Activated CD4-positive, alpha-beta memory T cell treated with anti-CD3 and anti-CD28 coated beads for 36 hours (primary cell): ENCODE measurements around the gene UCN2. TPM values are rescaled to one million over a fixed set of nuclear protein-coding genes. Genes with fewer than 3 reads are reported as not detected.
A peak's percentile ranks its signal among the peaks of the same experiment; 100 is the strongest.

Experiments
- CTCF ChIA-PET: fragments of 350-600 bp; sonication (Branson Sonifier 250); formaldehyde crosslinking; loops from one replicate; lab custom pipeline; 2021; ENCODE audit warnings: antibody characterized with exemption, inconsistent platforms; lab: Charles Lee
- POLR2A ChIA-PET: fragments of 350-600 bp; sonication (Branson Sonifier 250); formaldehyde crosslinking; loops from one replicate; lab custom pipeline; 2021; ENCODE audit warnings: antibody characterized with exemption; lab: Charles Lee
- DNase-seq: peaks from one replicate; pipeline ENCODE4 v3.0.0-alpha.2; 2020
- H3K27ac Mint-ChIP-seq: one replicate; pipeline ENCODE4 v1.8.0; 2021; ENCODE audit warnings: mixed read lengths
- H3K27me3 Mint-ChIP-seq: one replicate; pipeline ENCODE4 v1.8.0; 2021; ENCODE audit warnings: mixed read lengths
- H3K36me3 Mint-ChIP-seq: one replicate; pipeline ENCODE4 v1.8.0; 2021; ENCODE audit warnings: mixed read lengths
- H3K4me1 Mint-ChIP-seq: one replicate; pipeline ENCODE4 v1.8.0; 2021; ENCODE audit warnings: low read depth, mixed read lengths
- H3K4me3 Mint-ChIP-seq: one replicate; pipeline ENCODE4 v1.8.0; 2021; ENCODE audit warnings: mild to moderate bottlenecking, mixed read lengths
- H3K9me3 Mint-ChIP-seq: one replicate; pipeline ENCODE4 v1.8.0; 2021; ENCODE audit warnings: mixed read lengths
- intact Hi-C: fragments of 100-400 bp; cut with micrococcal nuclease; formaldehyde crosslinking; loops from one replicate; pipeline ENCODE4 v1.15.1; 2023
- total RNA-seq, 2 experiments: library from RNA; stranded (reverse); gene quantifications; one replicate each; pipeline ENCODE4 v1.2.3, GENCODE V29; 2021

The UCN2 gene
- total RNA-seq, result not detected

- H3K4me1 Mint-ChIP-seq, result peaks cover 5% of the 10 kb centered on the region
- no peak for DNase-seq
- no peaks in the 10 kb centered on the region for H3K9me3 Mint-ChIP-seq
- H3K27me3 Mint-ChIP-seq, result no peaks in the 10 kb centered on the region
- H3K36me3 Mint-ChIP-seq, result no peaks in the 10 kb centered on the region
- ChIA-PET POLR2A (no interaction called here), CTCF (interaction anchor here (1.2 kb wide), 1 partner anchor 163 kb away, joined by 4 read pairs; no protein-coding TSS in a partner anchor)
- no peak within 1 kb of the TSS for H3K27ac Mint-ChIP-seq
- intact Hi-C loops, result no loop called here
- H3K4me3 Mint-ChIP-seq, result no peak within 1 kb of the TSS
Observed at GRCh38 chr3:48563382-48563918, at the start of gene UCN2. Gene UCN2, minus strand, starts transcription at chr3:48563781. Its CDS starts 657 bp downstream, at chr3:48563124.

GRCh38 chr3:48612309-48612708 is 48.7 kb upstream of the UCN2 start:
- intact Hi-C loops, result no loop called here
- Mint-ChIP-seq H3K36me3 (peaks cover 24% of the 10 kb centered on the region), H3K27ac (peak overlapping the region; percentile 34), H3K4me1 (peaks cover 37% of the 10 kb centered on the region), H3K4me3 (no peak overlapping the region), H3K9me3 (peaks cover 6% of the 10 kb centered on the region), H3K27me3 (no peaks in the 10 kb centered on the region)
- POLR2A ChIA-PET, result interaction anchor here (1.8 kb wide), 1 partner anchor 23 kb away, joined by 5 read pairs; the partner anchor contains the start of gene SLC26A6
- CTCF ChIA-PET, result interaction anchor here (1.6 to 5.0 kb wide), 2 partner anchors 23 to 54 kb away, joined by 5 to 38 read pairs; partner anchors contain the start of gene SLC26A6
- no peak for DNase-seq

- peak; percentile 95 for DNase-seq
- Mint-ChIP-seq H3K4me1 (peaks cover 27% of the 10 kb centered on the region), H3K27ac (peak within 1 kb of the TSS; percentile 90), H3K27me3 (no peaks in the 10 kb centered on the region), H3K36me3 (peaks cover 28% of the 10 kb centered on the region), H3K4me3 (peak within 1 kb of the TSS; percentile 99), H3K9me3 (no peaks in the 10 kb centered on the region)
- ChIA-PET POLR2A (interaction anchor here (1.0 kb wide), 2 partner anchors 12 to 26 kb away, joined by 3 to 7 read pairs; partner anchors contain the start of gene SLC26A6), CTCF (interaction anchor here (0.6 to 5.0 kb wide), 10 partner anchors 15 to 210 kb away, joined by 3 to 38 read pairs (median 5); partner anchors contain the start of genes CELSR3 and SLC26A6)
- intact Hi-C loops, result loop anchor here (1.0 kb wide), 3 partner anchors 26 to 52 kb away; partner anchors contain the start of gene SLC26A6
Observed at GRCh38 chr3:48609088-48610005, 45.8 kb upstream of the UCN2 start, which contains the start of gene UQCRC1. Gene UQCRC1, minus strand, starts transcription at chr3:48609646. Its CDS starts 26 bp downstream, at chr3:48609620.

GRCh38 chr3:48607519-48607918 is 43.9 kb upstream of the UCN2 start:
- Mint-ChIP-seq H3K4me1 (peaks cover 19% of the 10 kb centered on the region), H3K4me3 (no peak overlapping the region), H3K36me3 (peaks cover 36% of the 10 kb centered on the region), H3K27me3 (no peaks in the 10 kb centered on the region), H3K9me3 (no peaks in the 10 kb centered on the region), H3K27ac (no peak overlapping the region)
- peak; percentile 55 for DNase-seq
- intact Hi-C loops, result no loop called here
- CTCF ChIA-PET, result interaction anchor here (1.8 kb wide), 1 partner anchor 171 kb away, joined by 5 read pairs; no protein-coding TSS in a partner anchor
- POLR2A ChIA-PET, result no interaction called here

GRCh38 chr3:48601622-48601994 is 38.0 kb upstream of the UCN2 start:
- Mint-ChIP-seq H3K4me3 (no peak overlapping the region), H3K9me3 (no peaks in the 10 kb centered on the region), H3K4me1 (no peaks in the 10 kb centered on the region), H3K27me3 (no peaks in the 10 kb centered on the region), H3K27ac (no peak overlapping the region), H3K36me3 (peaks cover 39% of the 10 kb centered on the region)
- intact Hi-C loops, result no loop called here
- no peak for DNase-seq
- CTCF ChIA-PET, result no interaction called here
- POLR2A ChIA-PET, result no interaction called here

GRCh38 chr3:48600711-48601621 is 37.4 kb upstream of the UCN2 start:
- DNase-seq, result no peak
- H3K4me3 Mint-ChIP-seq, result no peak overlapping the region
- no peaks in the 10 kb centered on the region for H3K9me3 Mint-ChIP-seq
- POLR2A ChIA-PET, result no interaction called here
- H3K27ac Mint-ChIP-seq, result no peak overlapping the region
- peaks cover 1% of the 10 kb centered on the region for H3K27me3 Mint-ChIP-seq
- peaks cover 39% of the 10 kb centered on the region for H3K36me3 Mint-ChIP-seq
- H3K4me1 Mint-ChIP-seq, result no peaks in the 10 kb centered on the region
- CTCF ChIA-PET, result no interaction called here
- intact Hi-C loops, result no loop called here

GRCh38 chr3:48599509-48600285 is 36.1 kb upstream of the UCN2 start:
- intact Hi-C loops, result no loop called here
- Mint-ChIP-seq H3K36me3 (peaks cover 33% of the 10 kb centered on the region), H3K9me3 (no peaks in the 10 kb centered on the region), H3K4me3 (no peak overlapping the region), H3K27me3 (peaks cover 1% of the 10 kb centered on the region), H3K27ac (no peak overlapping the region), H3K4me1 (no peaks in the 10 kb centered on the region)
- no peak for DNase-seq
- CTCF ChIA-PET, result interaction anchor here (0.6 kb wide), 1 partner anchor 43 kb away, joined by 3 read pairs; no protein-coding TSS in a partner anchor
- POLR2A ChIA-PET, result no interaction called here

GRCh38 chr3:48599077-48599501 is 35.5 kb upstream of the UCN2 start:
- CTCF ChIA-PET, result interaction anchor here (0.6 kb wide), 1 partner anchor 42 kb away, joined by 3 read pairs; no protein-coding TSS in a partner anchor
- POLR2A ChIA-PET, result interaction anchor here (1.0 kb wide), 1 partner anchor 9 kb away, joined by 3 read pairs; no protein-coding TSS in a partner anchor
- H3K27ac Mint-ChIP-seq, result no peak overlapping the region
- no peaks in the 10 kb centered on the region for H3K9me3 Mint-ChIP-seq
- no peak for DNase-seq
- H3K4me1 Mint-ChIP-seq, result peaks cover 5% of the 10 kb centered on the region
- peaks cover 6% of the 10 kb centered on the region for H3K27me3 Mint-ChIP-seq
- no peak overlapping the region for H3K4me3 Mint-ChIP-seq
- intact Hi-C loops, result no loop called here
- H3K36me3 Mint-ChIP-seq, result peaks cover 29% of the 10 kb centered on the region

GRCh38 chr3:48598323-48599076 is 34.9 kb upstream of the UCN2 start:
- intact Hi-C loops, result no loop called here
- no peak for DNase-seq
- ChIA-PET POLR2A (interaction anchor here (1.0 kb wide), 1 partner anchor 9 kb away, joined by 3 read pairs; no protein-coding TSS in a partner anchor), CTCF (no interaction called here)
- peaks cover 25% of the 10 kb centered on the region for H3K36me3 Mint-ChIP-seq
- H3K9me3 Mint-ChIP-seq, result no peaks in the 10 kb centered on the region
- H3K27ac Mint-ChIP-seq, result no peak overlapping the region
- peaks cover 8% of the 10 kb centered on the region for H3K27me3 Mint-ChIP-seq
- peaks cover 5% of the 10 kb centered on the region for H3K4me1 Mint-ChIP-seq
- H3K4me3 Mint-ChIP-seq, result no peak overlapping the region

GRCh38 chr3:48597408-48597800 is 33.8 kb upstream of the UCN2 start:
- POLR2A ChIA-PET, result interaction anchor here (1.3 kb wide), 1 partner anchor 12 kb away, joined by 3 read pairs; the partner anchor contains the start of gene UQCRC1
- Mint-ChIP-seq H3K4me1 (peaks cover 5% of the 10 kb centered on the region), H3K36me3 (peaks cover 17% of the 10 kb centered on the region), H3K9me3 (no peaks in the 10 kb centered on the region), H3K27me3 (peaks cover 19% of the 10 kb centered on the region), H3K4me3 (no peak overlapping the region), H3K27ac (no peak overlapping the region)
- DNase-seq, result no peak
- intact Hi-C loops, result no loop called here
- CTCF ChIA-PET, result interaction anchor here (1.3 kb wide), 2 partner anchors 39 kb away, joined by 3 to 5 read pairs; partner anchors contain the start of gene SLC26A6
